Adrenal gland (tissue), 12 donors: ENCODE measurements around the gene TOM1L1. TPM values are rescaled to one million over a fixed set of nuclear protein-coding genes. Genes with fewer than 3 reads are reported as not detected.
A peak's percentile ranks its signal among the peaks of the same experiment; 100 is the strongest.

Experiments
- DNase-seq, 7 donors: peaks; one replicate each; pipeline ENCODE4 v3.0.0-alpha.2; 2019 to 2020
- H3K27ac ChIP-seq, 5 donors: fragments of 200-600 bp; sonication (generic) in 4 of 5; 1 replicate in 3 of 5; 2 replicates in 2 of 5; pipeline versions ENCODE4 v1.5.1 to v1.8.0; 2016 to 2020; ENCODE audit warnings: mild to moderate bottlenecking in 1 of 5
- H3K27me3 ChIP-seq: fragments of 200-600 bp; 2 replicates; pipeline ENCODE4 v1.8.0; 2021
- H3K36me3 ChIP-seq, 2 donors: fragments of 200-600 bp; replicated peaks in 1 of 2; 1 replicate in 1 of 2; 2 replicates in 1 of 2; pipeline versions ENCODE4 v1.5.1 to v1.8.0; 2018 to 2022
- H3K4me1 ChIP-seq, 2 donors: fragments of 200-600 bp; replicated peaks in 1 of 2; 1 replicate in 1 of 2; 2 replicates in 1 of 2; pipeline versions ENCODE4 v1.5.1 to v1.8.0; 2018 to 2021
- H3K4me3 ChIP-seq, 4 donors: fragments of 200-600 bp; sonication (generic) in 3 of 4; one replicate each; pipeline ENCODE4 v1.5.1; 2016 to 2018
- H3K9me3 ChIP-seq, 3 donors: fragments of 200-600 bp; sonication (generic) in 1 of 3; replicated peaks in 1 of 3; 1 replicate in 2 of 3; 2 replicates in 1 of 3; pipeline versions ENCODE4 v1.5.1 to v1.8.0; 2016 to 2021
- POLR2A ChIP-seq, 2 donors: fragments of 450-650 bp; IDR thresholded peaks; one replicate each; pipeline ENCODE4 v1.6.1; 2017; ENCODE audit warnings: antibody characterized with exemption in 2 of 2, mild to moderate bottlenecking in 2 of 2, moderate library complexity in 1 of 2
- WGBS, 4 donors: extraction: QIAGEN DNeasy Blood & Tissue Kit in 2 of 4; methylation state at CpG; one replicate each; pipeline versions ENCODE4 v1.1.5 to v1.1.7; 2013 to 2017; 5-methylcytosine and 5-hydroxymethylcytosine counted together
- intact Hi-C, 2 donors: fragments of 100-400 bp; cut with DNase I; formaldehyde crosslinking; loops; one replicate each; pipeline versions ENCODE4 v1.14.1 to v1.15.0; 2022 to 2023
- polyA plus RNA-seq, 3 donors: library from polyadenylated mRNA; stranded (reverse); fragments of 200-250 nt in 2 of 3; fragments of 350-450 nt in 1 of 3; fragmentation: Illumina TruSeq in 1 of 3; extraction: RNeasy Lipid Tissue Mini Kit (QIAGEN cat#74804) in 1 of 3; gene quantifications; one replicate each; pipeline ENCODE4 v1.2.3, GENCODE V29; 2013 to 2014
- total RNA-seq, 9 donors: library from RNA; depleted of rRNA in 4 of 9; stranded (reverse); fragments of >200 nt in 4 of 9; fragments of 120-200 nt in 1 of 9; fragmentation: NEBNext Ultra II Directional in 1 of 9; extraction: Animal tissue kit (Norgen Biotek cat#: 25700) in 1 of 9; gene quantifications; one replicate each; pipeline versions ENCODE4 v1.1.0 to v1.2.4, GENCODE V29; 2013 to 2023
- TF ChIP-seq, protein P1 (sequence below), 6 experiments: fragments of 450-650 bp in 4 of 6; fragments of 200-600 bp in 2 of 6; sonication (generic) in 1 of 6; IDR thresholded peaks; 1 replicate in 5 of 6; 2 replicates in 1 of 6; pipeline versions ENCODE4 v1.5.1 to v1.8.0; 2016 to 2021; ENCODE audit warnings: antibody characterized with exemption in 6 of 6, mild to moderate bottlenecking in 2 of 6, moderate library complexity in 1 of 6
- donor health status: healthy with polysubstance abuse.
- donor health status: Bipolar disorder and iron deficiency.
- donor health status: DM: yes; HTN: yes; CAD: no.
- donor health status: DM: no; HTN: no; CAD: no.
- donor health status: DM: no; HTN: no; CAD: no.
- donor health status: DM: yes; HTN: yes; CAD: no.

The TOM1L1 gene
- total and polyA plus RNA-seq, 12 donors: 8.1 to 44.0 (median 31.9) TPM

DNA sequence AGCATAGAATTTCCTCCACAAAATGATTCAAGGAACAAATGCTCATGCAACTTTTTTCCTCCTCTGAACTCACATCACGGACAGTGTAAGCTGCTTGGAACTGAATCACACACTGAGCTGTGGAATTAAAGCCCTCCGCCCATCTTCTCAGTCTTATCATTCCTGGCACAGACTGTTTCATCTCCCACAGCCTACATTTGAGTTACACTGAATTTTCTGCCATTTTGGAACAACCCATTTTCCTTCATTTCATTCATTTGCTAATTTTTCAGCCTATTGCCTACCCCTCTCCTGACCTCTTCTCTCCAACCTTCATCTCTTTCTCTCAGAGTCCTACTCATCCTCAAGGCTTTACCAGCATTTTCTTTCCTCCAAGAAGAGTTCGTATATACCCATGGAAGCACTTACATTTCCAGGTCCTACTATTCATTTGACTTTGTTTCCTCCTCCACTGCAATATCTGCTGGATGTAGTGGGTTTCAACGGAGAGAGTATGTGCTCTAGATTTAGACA lies 39.1 kb upstream of the TOM1L1 start:
- no peaks in the 10 kb centered on the region for H3K4me1 ChIP-seq
- TF ChIP-seq, protein P1, sequence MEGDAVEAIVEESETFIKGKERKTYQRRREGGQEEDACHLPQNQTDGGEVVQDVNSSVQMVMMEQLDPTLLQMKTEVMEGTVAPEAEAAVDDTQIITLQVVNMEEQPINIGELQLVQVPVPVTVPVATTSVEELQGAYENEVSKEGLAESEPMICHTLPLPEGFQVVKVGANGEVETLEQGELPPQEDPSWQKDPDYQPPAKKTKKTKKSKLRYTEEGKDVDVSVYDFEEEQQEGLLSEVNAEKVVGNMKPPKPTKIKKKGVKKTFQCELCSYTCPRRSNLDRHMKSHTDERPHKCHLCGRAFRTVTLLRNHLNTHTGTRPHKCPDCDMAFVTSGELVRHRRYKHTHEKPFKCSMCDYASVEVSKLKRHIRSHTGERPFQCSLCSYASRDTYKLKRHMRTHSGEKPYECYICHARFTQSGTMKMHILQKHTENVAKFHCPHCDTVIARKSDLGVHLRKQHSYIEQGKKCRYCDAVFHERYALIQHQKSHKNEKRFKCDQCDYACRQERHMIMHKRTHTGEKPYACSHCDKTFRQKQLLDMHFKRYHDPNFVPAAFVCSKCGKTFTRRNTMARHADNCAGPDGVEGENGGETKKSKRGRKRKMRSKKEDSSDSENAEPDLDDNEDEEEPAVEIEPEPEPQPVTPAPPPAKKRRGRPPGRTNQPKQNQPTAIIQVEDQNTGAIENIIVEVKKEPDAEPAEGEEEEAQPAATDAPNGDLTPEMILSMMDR (IDR thresholded peaks at IDR 0.05): no peak
- H3K36me3 ChIP-seq: no peaks in the 10 kb centered on the region
- H3K27me3 ChIP-seq: no peaks in the 10 kb centered on the region
- H3K4me3 ChIP-seq: no peak overlapping the region
- no peaks in the 10 kb centered on the region for H3K9me3 ChIP-seq
- 70 to 83% (median 80%) methylated on average over 4 of the region's 4 CpGs for WGBS, 4 donors
- peak overlapping the region in 1 of 5 donors; percentile 26 for H3K27ac ChIP-seq
- intact Hi-C loops: no loop called here
- no peak for DNase-seq

DNA sequence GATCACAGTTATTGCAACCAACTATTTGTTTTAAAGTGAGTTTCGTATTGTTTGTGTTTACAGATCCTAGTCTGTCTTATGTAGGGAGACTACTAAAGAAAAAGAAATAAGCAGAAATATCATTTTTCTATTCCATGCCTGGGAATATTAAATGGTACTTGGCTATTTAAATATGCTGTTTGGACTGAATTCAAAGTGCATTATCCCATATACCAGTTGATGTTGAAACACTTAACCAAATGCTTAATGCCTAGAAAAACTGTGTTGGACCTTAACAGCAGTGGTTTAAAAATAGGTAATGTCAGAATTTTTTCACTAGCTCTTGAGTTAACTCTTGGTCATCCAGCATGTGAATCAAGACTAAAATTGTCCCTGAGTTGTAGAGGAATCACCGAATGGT lies 37.5 kb upstream of the TOM1L1 start:
- H3K4me1 ChIP-seq: no peaks in the 10 kb centered on the region
- no peaks in the 10 kb centered on the region for H3K36me3 ChIP-seq
- H3K9me3 ChIP-seq: no peaks in the 10 kb centered on the region
- DNase-seq: no peak
- TF ChIP-seq, protein P1 (IDR thresholded peaks at IDR 0.05): no peak
- no peak for TF ChIP-seq POLR2A (IDR thresholded peaks at IDR 0.05)
- 39 to 48% (median 44%) methylated on average over 2 of the region's 2 CpGs for WGBS, 4 donors
- intact Hi-C loops: no loop called here
- H3K27ac ChIP-seq: no peak overlapping the region
- H3K27me3 ChIP-seq: no peaks in the 10 kb centered on the region
- H3K4me3 ChIP-seq: no peak overlapping the region

DNA sequence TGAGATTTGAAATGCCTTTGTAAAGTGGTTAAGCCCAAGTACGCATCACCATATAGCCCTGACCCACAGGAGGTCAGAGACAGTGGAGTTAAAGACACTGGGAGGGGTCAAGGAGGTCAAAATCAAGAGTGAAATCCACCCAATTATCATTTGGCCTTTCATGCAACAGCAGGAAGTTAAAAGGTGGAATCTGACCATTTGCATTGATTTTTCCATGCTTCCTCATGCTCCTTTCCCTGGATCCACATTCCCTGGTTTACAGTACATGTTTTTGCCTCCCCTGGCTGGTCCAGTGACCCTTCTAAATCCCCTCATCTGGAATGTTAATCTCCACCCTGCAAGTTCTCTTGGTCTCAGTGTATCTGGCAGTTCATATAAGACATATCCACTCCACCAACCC lies 36.6 kb upstream of the TOM1L1 start:
- Histone ChIP-seq H3K27me3 (no peaks in the 10 kb centered on the region), H3K4me3 (no peak overlapping the region), H3K27ac (no peak overlapping the region), H3K9me3 (no peaks in the 10 kb centered on the region), H3K36me3 (no peaks in the 10 kb centered on the region), H3K4me1 (no peaks in the 10 kb centered on the region)
- TF ChIP-seq, protein P1 (IDR thresholded peaks at IDR 0.05): no peak
- TF ChIP-seq POLR2A (IDR thresholded peaks at IDR 0.05): no peak
- intact Hi-C loops: no loop called here
- no peak for DNase-seq
- WGBS, 4 donors: 70 to 90% (median 84%) methylated on average over 1 of the region's 1 CpG

DNA sequence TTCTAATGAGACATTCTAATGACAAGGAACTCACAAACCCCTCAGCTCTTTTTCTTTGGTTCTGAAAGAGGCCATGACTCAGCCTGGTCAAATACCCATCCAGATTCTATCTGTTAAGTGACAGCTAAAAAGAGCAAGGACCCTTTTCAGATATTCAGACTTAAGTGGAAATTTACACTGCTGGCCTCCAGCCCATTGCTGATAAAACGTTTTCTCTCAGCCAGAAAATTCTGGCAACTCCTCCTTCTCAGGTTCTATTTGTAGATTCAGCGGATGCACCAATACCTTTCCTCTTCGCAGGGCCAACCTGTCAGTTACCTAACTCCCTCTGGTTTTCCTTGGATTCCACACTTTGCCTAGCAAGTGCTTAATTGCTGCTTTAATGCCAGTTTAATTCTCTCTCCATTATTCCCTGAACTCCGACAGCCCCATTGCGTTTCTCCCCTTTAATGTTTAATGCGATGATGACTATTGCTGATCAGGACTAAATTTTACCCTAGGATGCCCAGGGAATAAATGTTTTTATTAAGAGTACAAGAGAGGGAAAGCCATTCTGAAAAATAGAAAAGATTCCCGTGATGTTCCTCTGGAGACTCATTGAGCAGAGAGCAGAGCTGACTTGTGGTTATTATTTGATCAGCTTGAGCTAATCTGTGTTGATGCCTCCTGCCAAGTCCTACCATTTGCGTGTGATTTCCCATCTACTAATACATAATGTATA lies 35.9 kb upstream of the TOM1L1 start:
- Histone ChIP-seq H3K4me3 (no peak overlapping the region), H3K27ac (no peak overlapping the region), H3K27me3 (no peaks in the 10 kb centered on the region), H3K36me3 (no peaks in the 10 kb centered on the region), H3K4me1 (no peaks in the 10 kb centered on the region), H3K9me3 (no peaks in the 10 kb centered on the region)
- peak in 1 of 7 donors; percentile 19 for DNase-seq
- intact Hi-C loops: no loop called here
- 58 to 74% (median 70%) methylated on average over 8 of the region's 8 CpGs for WGBS, 4 donors
- no peak for TF ChIP-seq POLR2A (IDR thresholded peaks at IDR 0.05)
- TF ChIP-seq, protein P1 (IDR thresholded peaks at IDR 0.05): no peak
